Activated CD4-positive, alpha-beta memory T cell treated with anti-CD3 and anti-CD28 coated beads, Interleukin-2, amount 10 ng/mL, durations not matched to agents 7 days and 5 days (primary cell): ENCODE data around the gene COL18A1. TPM values are rescaled to one million over a fixed set of nuclear protein-coding genes. Genes with fewer than 3 reads are reported as not detected.

Experiments used
- CTCF ChIA-PET: fragments of 350-600 bp; sonication (Branson Sonifier 250); formaldehyde crosslinking; loops from one replicate; lab custom pipeline; 2021; ENCODE audit warnings: antibody characterized with exemption, inconsistent platforms; lab: Charles Lee
- POLR2A ChIA-PET: fragments of 350-600 bp; sonication (Branson Sonifier 250); formaldehyde crosslinking; loops from one replicate; lab custom pipeline; 2021; ENCODE audit warnings: antibody characterized with exemption; lab: Charles Lee
- DNase-seq: peaks from one replicate; pipeline ENCODE4 v3.0.0-alpha.2; 2020
- H3K27ac Mint-ChIP-seq: one replicate; pipeline ENCODE4 v1.8.0; 2021; ENCODE audit warnings: mild to moderate bottlenecking, mixed read lengths
- H3K27me3 Mint-ChIP-seq: one replicate; pipeline ENCODE4 v1.8.0; 2021; ENCODE audit warnings: mixed read lengths
- H3K36me3 Mint-ChIP-seq: one replicate; pipeline ENCODE4 v1.8.0; 2021; ENCODE audit warnings: low read depth, mixed read lengths
- H3K4me1 Mint-ChIP-seq: one replicate; pipeline ENCODE4 v1.8.0; 2021; ENCODE audit warnings: mixed read lengths
- H3K4me3 Mint-ChIP-seq: one replicate; pipeline ENCODE4 v1.8.0; 2021; ENCODE audit warnings: mild to moderate bottlenecking, mixed read lengths
- H3K9me3 Mint-ChIP-seq: one replicate; pipeline ENCODE4 v1.8.0; 2021; ENCODE audit warnings: mixed read lengths
- total RNA-seq, 2 experiments: library from RNA; stranded (reverse); gene quantifications; one replicate each; pipeline ENCODE4 v1.2.3, GENCODE V29; 2021

Gene COL18A1
- total RNA-seq, 2 experiments from 2014 or later: 2.2 to 3.9 TPM

GRCh38 chr21:45421071-45421845 is 16.3 kb downstream of the COL18A1 start:
- Mint-ChIP-seq H3K36me3 (no peaks in the 10 kb centered on the region), H3K9me3 (no peaks in the 10 kb centered on the region), H3K4me1 (no peaks in the 10 kb centered on the region), H3K27me3 (no peaks in the 10 kb centered on the region), H3K27ac (no peak overlapping the region), H3K4me3 (no peak overlapping the region)
- no peak for DNase-seq
- CTCF ChIA-PET: no interaction called here
- POLR2A ChIA-PET: no interaction called here

DNA sequence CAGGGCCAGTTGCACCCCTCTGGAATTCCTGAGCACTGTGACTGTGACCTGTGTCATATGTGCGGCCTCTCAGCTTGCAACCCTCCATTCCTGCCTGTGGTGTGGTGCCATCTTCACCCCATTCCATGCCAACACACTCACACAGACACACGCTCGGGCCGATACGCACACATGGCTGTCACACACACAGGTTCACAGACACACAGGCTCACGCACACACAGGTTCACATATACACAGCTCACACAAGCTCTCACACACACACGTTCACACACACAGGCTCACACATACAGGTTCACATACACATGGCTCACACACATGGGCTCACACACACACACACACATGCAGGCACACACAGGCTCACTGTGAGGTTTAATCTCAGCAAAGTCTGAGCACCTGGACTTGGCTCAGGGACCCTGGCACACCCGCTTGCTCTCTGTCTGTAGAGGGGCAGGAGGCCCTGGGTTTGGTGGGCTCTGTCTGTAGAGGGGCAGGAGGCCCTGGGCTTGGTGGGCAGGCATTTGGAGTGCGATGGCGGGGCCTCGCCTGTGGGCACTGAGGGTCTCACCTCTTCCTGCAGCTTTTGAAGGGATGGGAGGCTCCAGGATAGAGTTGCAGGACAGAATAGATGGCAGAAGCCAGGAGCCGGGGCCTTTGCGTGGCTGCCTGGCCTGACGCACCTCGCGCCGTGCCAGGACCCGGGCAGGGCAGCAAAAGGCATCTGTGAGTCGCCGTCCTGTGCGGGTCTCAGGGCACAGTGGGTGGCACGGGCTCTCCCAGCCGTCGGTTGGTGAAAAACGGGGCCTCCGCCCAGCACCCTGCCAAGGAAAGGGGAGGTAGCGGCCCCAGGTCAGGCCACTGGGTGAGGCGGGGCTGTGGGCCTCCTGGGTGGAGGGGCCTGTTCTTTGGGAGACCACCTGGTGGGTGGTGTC is 17.1 kb downstream of the COL18A1 start:
- no peak for DNase-seq
- Mint-ChIP-seq H3K36me3 (no peaks in the 10 kb centered on the region), H3K27ac (peak overlapping the region; percentile 32), H3K9me3 (no peaks in the 10 kb centered on the region), H3K4me1 (no peaks in the 10 kb centered on the region), H3K27me3 (no peaks in the 10 kb centered on the region), H3K4me3 (no peak overlapping the region)
- ChIA-PET CTCF (no interaction called here), POLR2A (no interaction called here)

GRCh38 chr21:45423201-45423955 is 18.4 kb downstream of the COL18A1 start:
- CTCF ChIA-PET: interaction anchor here (0.8 kb wide), 1 partner anchor 285 kb away, joined by 3 read pairs; no protein-coding TSS in a partner anchor
- Mint-ChIP-seq H3K4me3 (no peak overlapping the region), H3K27me3 (no peaks in the 10 kb centered on the region), H3K9me3 (no peaks in the 10 kb centered on the region), H3K36me3 (no peaks in the 10 kb centered on the region), H3K27ac (no peak overlapping the region), H3K4me1 (no peaks in the 10 kb centered on the region)
- POLR2A ChIA-PET: no interaction called here
- DNase-seq: no peak

DNA sequence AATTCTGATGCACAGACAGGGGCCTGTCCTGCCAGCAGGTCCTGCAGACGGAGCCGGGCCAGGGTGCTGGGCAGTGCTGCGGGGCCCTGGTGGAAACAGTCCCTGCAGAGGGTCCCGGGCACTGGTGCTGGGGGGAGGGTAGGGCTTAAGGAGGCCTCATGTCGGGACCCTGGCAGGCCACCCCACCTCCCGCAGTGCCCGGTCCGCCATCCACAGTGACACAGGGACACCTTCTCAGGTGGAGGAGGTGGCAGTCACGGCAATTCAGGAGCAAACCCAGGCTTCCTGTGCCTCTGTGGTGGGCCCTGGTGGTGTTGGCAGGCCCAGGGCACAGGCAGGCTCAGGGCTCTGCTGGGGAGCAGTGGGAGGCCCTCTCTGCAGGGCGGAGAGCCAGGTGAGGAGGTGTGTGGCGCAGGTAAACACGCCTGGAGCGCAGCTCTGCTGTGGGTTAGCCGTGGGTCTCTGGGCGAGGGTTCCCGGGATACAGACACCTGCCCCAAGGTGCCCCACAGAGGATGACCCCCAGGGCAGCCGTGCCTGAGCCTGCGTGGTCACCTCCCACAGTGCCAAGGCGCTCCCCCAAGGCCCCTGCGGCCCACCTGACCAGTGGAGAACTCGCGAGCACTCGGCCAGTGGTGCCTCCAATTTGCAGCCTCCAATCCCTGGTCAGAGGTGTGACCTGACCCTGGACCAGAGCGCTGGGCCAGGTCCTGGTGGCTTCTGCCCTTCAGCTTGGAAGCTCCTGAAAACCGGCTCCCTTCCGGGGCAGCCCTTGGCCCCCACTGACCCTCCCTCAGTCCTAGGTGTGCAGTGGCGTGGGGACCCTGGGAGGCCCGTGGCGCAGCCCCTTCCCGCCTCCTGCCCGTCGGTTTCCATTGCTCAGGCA is 19.2 kb downstream of the COL18A1 start:
- ChIA-PET POLR2A (no interaction called here), CTCF (no interaction called here)
- Mint-ChIP-seq H3K27ac (no peak overlapping the region), H3K36me3 (no peaks in the 10 kb centered on the region), H3K9me3 (no peaks in the 10 kb centered on the region), H3K27me3 (no peaks in the 10 kb centered on the region), H3K4me3 (no peak overlapping the region), H3K4me1 (no peaks in the 10 kb centered on the region)
- DNase-seq: no peak

DNA sequence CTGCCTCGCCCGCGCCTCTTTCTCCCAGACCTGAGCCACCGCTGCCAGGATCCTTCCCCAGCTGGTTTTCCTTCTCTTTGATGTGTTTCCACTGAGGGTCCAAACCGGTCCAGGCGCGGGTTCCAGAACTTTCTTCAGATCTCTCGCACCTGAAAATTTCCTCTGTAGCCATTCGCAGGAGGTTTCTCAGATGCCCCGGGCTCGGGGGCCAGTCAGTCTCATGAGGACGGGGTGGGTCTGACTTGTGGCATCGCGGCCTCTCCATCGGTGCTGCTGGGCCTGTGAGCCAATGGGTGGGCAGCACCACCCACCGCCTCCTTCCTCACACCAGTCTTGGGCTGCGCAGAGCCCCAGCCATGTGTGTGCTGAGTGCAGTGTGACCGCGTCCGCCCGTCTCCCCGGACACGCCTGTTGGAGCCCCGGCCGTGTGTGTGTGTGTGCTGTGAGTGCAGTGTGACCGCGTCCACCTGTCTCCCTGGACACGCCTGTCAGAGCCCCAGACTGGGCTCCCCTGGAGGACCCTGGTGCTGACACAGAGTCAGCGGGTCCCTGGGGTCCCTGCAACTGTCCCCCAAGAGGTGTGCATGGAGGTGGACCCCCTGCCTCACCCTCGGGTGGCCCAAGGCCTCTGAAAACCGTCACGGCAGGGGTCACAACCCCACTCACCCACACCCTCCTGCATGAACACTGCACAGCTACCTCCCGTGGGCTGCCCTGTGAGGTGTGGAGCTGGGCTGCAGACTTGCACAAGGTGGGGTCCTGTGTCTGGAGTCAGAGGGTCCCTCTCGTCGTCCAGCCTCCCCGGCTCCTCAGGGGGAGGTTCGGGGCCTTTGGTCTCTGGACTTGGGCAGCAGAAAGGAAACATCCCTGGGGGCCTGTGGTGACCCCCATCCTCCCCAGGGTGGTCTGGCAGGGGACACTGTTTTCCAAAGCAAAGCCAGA is 20.2 kb downstream of the COL18A1 start:
- H3K4me1 Mint-ChIP-seq: no peaks in the 10 kb centered on the region
- POLR2A ChIA-PET: no interaction called here
- no peak overlapping the region for H3K27ac Mint-ChIP-seq
- no peaks in the 10 kb centered on the region for H3K27me3 Mint-ChIP-seq
- H3K36me3 Mint-ChIP-seq: no peaks in the 10 kb centered on the region
- H3K9me3 Mint-ChIP-seq: no peaks in the 10 kb centered on the region
- CTCF ChIA-PET: no interaction called here
- H3K4me3 Mint-ChIP-seq: no peak overlapping the region
- no peak for DNase-seq

DNA sequence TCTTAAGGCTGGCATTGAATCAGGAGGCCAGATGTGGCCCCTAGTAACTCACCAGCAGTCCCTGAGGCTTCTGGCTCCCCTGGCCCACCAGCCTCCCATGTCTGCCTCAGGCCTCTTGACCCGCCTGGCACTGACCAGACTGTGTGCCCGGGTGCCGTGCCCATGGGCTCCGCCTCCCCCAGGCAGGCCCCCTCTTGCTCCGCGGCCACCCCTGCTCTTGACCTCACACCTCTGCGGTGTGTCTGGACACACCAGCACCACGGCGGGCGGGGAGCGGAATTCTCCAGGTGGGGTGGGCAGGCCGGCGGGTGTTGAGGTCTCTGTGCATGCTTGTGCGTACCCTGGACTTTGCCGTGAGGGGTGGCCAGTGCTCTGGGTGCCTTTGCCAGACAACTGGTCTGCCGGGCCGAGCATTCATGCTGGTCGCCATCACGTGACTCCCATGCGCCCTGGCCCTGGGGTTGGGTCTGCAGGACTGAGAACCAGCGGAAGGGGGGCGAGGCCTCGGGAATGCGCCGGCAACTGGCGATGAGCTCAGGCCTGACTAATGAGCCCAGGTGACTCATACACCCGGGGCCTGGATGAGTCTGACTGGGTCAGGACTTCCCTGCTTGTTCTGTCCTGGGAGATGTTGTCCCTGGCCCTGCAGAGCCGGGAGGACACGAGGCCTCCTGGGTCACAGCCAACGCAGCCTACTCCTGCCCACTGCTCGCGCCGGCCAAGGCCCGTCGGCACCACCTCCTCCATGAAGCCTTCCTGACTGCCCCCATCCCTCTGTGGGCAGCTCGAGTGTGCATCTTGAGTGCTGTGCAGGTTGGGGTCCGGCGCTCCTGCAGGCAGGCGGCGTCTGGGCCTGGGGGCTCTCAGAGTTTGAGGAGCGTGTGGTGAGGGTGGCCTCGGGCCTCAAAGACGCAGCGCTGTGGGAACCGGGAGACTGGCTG is 22.6 kb downstream of the COL18A1 start:
- Mint-ChIP-seq H3K9me3 (no peaks in the 10 kb centered on the region), H3K4me1 (no peaks in the 10 kb centered on the region), H3K4me3 (no peak overlapping the region), H3K27me3 (no peaks in the 10 kb centered on the region), H3K27ac (no peak overlapping the region), H3K36me3 (no peaks in the 10 kb centered on the region)
- ChIA-PET POLR2A (no interaction called here), CTCF (no interaction called here)
- DNase-seq: no peak

- no peak for DNase-seq
- no peaks in the 10 kb centered on the region for H3K4me1 Mint-ChIP-seq
- H3K9me3 Mint-ChIP-seq: no peaks in the 10 kb centered on the region
- POLR2A ChIA-PET: no interaction called here
- CTCF ChIA-PET: no interaction called here
- H3K4me3 Mint-ChIP-seq: no peak overlapping the region
- no peak overlapping the region for H3K27ac Mint-ChIP-seq
- H3K27me3 Mint-ChIP-seq: no peaks in the 10 kb centered on the region
- H3K36me3 Mint-ChIP-seq: no peaks in the 10 kb centered on the region
Observed at GRCh38 chr21:45428534-45428933, 23.6 kb downstream of the COL18A1 start.

DNA sequence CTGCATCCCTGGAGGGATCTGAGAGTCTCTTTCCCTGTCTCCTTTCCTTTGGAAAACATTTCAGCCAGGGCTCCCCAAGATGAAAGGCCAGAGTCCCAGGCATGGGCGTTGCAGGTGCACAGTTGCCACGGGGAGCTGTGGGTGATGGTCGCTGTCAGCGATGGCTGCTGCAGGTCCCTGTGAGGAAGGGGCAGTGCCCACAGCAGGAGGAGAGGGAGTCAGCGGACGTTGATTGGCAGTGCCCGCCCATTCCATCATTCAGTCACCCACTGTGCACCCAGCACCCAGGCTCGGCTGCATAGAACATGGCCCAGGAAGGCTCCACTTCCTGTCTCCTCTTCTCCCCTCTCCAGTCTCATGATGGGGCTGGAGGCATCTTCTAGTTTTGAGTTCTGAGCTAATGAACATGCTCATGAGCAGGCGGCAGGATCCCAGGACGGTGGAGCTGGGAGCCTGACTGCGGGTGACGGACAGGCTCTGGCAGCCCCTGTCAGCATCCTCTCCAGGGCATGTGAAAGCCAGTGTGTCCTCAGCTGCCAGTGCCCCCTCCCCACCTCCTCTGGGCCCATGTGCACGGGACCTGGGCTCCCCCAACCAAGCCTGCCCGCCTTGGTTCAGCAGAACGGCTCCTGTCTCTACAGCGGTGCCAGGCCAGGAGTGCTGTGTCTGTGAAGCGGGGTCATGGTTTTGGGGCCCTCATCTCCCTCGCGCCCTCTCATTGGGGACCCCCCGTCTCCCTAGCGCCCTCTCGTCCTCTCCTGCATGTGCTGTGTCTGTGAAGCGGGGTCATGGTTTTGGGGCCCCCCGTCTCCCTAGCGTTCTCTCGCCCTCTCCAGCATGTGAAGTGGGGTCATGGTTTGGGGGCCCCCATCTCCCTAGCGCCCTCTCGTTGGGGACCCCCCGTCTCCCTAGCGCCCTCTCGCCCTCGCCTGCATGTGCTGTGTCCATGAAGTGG is 24.5 kb downstream of the COL18A1 start:
- CTCF ChIA-PET: no interaction called here
- Mint-ChIP-seq H3K36me3 (no peaks in the 10 kb centered on the region), H3K27ac (no peak overlapping the region), H3K4me3 (no peak overlapping the region), H3K4me1 (no peaks in the 10 kb centered on the region), H3K9me3 (no peaks in the 10 kb centered on the region), H3K27me3 (no peaks in the 10 kb centered on the region)
- POLR2A ChIA-PET: no interaction called here
- DNase-seq: no peak

GRCh38 chr21:45430521-45431501 is 25.8 kb downstream of the COL18A1 start:
- DNase-seq: no peak
- H3K4me1 Mint-ChIP-seq: no peaks in the 10 kb centered on the region
- ChIA-PET CTCF (no interaction called here), POLR2A (no interaction called here)
- no peaks in the 10 kb centered on the region for H3K36me3 Mint-ChIP-seq
- no peak overlapping the region for H3K27ac Mint-ChIP-seq
- H3K27me3 Mint-ChIP-seq: no peaks in the 10 kb centered on the region
- H3K9me3 Mint-ChIP-seq: no peaks in the 10 kb centered on the region
- no peak overlapping the region for H3K4me3 Mint-ChIP-seq
